HepG2 (cell line): Measurements from ENCODE around the gene TMX1. TPM values are rescaled to one million over a fixed set of nuclear protein-coding genes. Genes with fewer than 3 reads are reported as not detected.

ENCODE experiments used
- AKAP8 ChIP-seq: sonication (generic); formaldehyde crosslinking; IDR thresholded peaks from 2 replicates; pipeline ENCODE4 v1.5.1; 2020; ENCODE audit warnings: mild to moderate bottlenecking, missing genetic modification reagents
- ASH2L ChIP-seq: fragments of 300-600, 200-600 bp; sonication (generic); IDR thresholded peaks from 2 replicates; pipeline ENCODE4 v1.7.0; 2017; ENCODE audit warnings: low read depth, mild to moderate bottlenecking, moderate library complexity, mixed read lengths, low read length; ENCODE audit not compliant: insufficient read length
- BHLHE40 ChIP-seq: IDR thresholded peaks from 2 replicates; pipeline ENCODE4 v1.6.1; 2011; ENCODE audit warnings: low read length, improper control_type of control experiment
- CCAR2 ChIP-seq: fragments of 200-400 bp; formaldehyde crosslinking; optimal IDR thresholded peaks from 2 replicates; pipeline ENCODE3; 2018; ENCODE audit warnings: low read depth, mild to moderate bottlenecking, low read length, moderate library complexity
- CENPX ChIP-seq: sonication (generic); formaldehyde crosslinking; IDR thresholded peaks from 2 replicates; pipeline ENCODE4 v1.9.0; 2021; ENCODE audit warnings: mild to moderate bottlenecking, missing genetic modification reagents, moderate library complexity
- MXD3 ChIP-seq: IDR thresholded peaks from 2 replicates; pipeline ENCODE4 v1.6.1; 2016; ENCODE audit warnings: mild to moderate bottlenecking, missing biosample characterization, missing genetic modification reagents
- PHF20 ChIP-seq: sonication (generic); formaldehyde crosslinking; IDR thresholded peaks from 2 replicates; pipeline ENCODE4 v1.5.0; 2020; ENCODE audit warnings: mild to moderate bottlenecking, missing genetic modification reagents
- RERE ChIP-seq: IDR thresholded peaks from 2 replicates; pipeline ENCODE4 v1.6.1; 2016; ENCODE audit warnings: low read depth, missing genetic modification reagents, missing compliant biosample characterization
- YY1 ChIP-seq: IDR thresholded peaks from 2 replicates; pipeline ENCODE4 v1.6.1; 2011; ENCODE audit warnings: low read length, low read depth, moderate library complexity, mild to moderate bottlenecking; ENCODE audit not compliant: insufficient read depth, insufficient replicate concordance
- ZNF10 ChIP-seq: sonication (generic); formaldehyde crosslinking; IDR thresholded peaks from 2 replicates; pipeline ENCODE4 v1.4.0; 2020; ENCODE audit warnings: mild to moderate bottlenecking, low read depth, missing genetic modification reagents, borderline replicate concordance
- ZNF317 ChIP-seq: sonication (generic); formaldehyde crosslinking; IDR thresholded peaks from 2 replicates; pipeline ENCODE4 v1.5.0; 2020; ENCODE audit warnings: mild to moderate bottlenecking, missing genetic modification reagents
- ZNF615 ChIP-seq: sonication (generic); formaldehyde crosslinking; IDR thresholded peaks from 2 replicates; pipeline ENCODE4 v1.5.0; 2020; ENCODE audit warnings: mild to moderate bottlenecking, missing genetic modification reagents, borderline replicate concordance
- ZNF768 ChIP-seq: sonication (generic); formaldehyde crosslinking; IDR thresholded peaks from 2 replicates; pipeline ENCODE4 v1.4.0; 2020; ENCODE audit warnings: missing genetic modification reagents
- polyA plus RNA-seq, 8 experiments: library from polyadenylated mRNA; depleted of rRNA in 3 of 8; stranded (reverse) in 7 of 8; unstranded in 1 of 8; fragments of >200 nt; fragmentation: Illumina TruSeq in 4 of 8; extraction: Trizol in 4 of 8; gene quantifications; 2 replicates each; pipeline versions ENCODE4 v1.2.1 to v1.2.3, GENCODE V29; 2011 to 2016; ENCODE audit warnings: low read depth in 4 of 8, missing spikeins in 1 of 8, mixed read lengths in 1 of 8; ENCODE audit not compliant: insufficient read depth in 1 of 8
- total RNA-seq, 5 experiments: library from RNA; depleted of rRNA; stranded (reverse); fragments of >200 nt; fragmentation: Illumina TruSeq; extraction: Trizol; gene quantifications; 2 replicates each; pipeline ENCODE4 v1.2.3, GENCODE V29; 2016; ENCODE audit warnings: low read depth in 1 of 5
- TF ChIP-seq, protein P1 (sequence below): IDR thresholded peaks from 2 replicates; pipeline ENCODE4 v1.6.1; 2012; ENCODE audit warnings: low read depth, low read length, improper control_type of control experiment

TMX1 gene
- total and polyA plus RNA-seq, 2 of the 13 experiments (the other 11 are each of a cell fraction or from before 2014, with no cell fraction given): 23.0 to 56.8 TPM

GRCh38 chr14:51239813-51240803 is at the start of gene TMX1 (continued):
- TF ChIP-seq BHLHE40 (peak; percentile 24; the same call in 1 of the 2 replicates), ZNF10 (no peak), CENPX (CRISPR knock-in tag) (no peak), AKAP8 (CRISPR knock-in tag) (peak; percentile 42; the same call in 1 of the 2 replicates), ZNF317 (CRISPR knock-in tag) (peak; percentile 59), MXD3 (peak; percentile 80), ASH2L (peak; percentile 92), ZNF615 (no peak), CCAR2 (no peak), PHF20 (CRISPR knock-in tag) (peak; percentile 88), ZNF768 (peak; percentile 64; the same call in 1 of the 2 replicates), YY1 (peak; percentile 91), RERE (CRISPR knock-in tag) (no peak)
- TF ChIP-seq, protein P1, sequence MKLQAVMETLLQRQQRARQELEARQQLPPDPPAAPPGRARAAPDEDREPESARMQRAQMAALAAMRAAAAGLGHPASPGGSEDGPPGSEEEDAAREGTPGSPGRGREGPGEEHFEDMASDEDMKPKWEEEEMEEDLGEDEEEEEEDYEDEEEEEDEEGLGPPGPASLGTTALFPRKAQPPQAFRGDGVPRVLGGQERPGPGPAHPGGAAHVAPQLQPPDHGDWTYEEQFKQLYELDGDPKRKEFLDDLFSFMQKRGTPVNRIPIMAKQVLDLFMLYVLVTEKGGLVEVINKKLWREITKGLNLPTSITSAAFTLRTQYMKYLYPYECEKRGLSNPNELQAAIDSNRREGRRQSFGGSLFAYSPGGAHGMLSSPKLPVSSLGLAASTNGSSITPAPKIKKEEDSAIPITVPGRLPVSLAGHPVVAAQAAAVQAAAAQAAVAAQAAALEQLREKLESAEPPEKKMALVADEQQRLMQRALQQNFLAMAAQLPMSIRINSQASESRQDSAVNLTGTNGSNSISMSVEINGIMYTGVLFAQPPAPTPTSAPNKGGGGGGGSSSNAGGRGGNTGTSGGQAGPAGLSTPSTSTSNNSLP: peak; percentile 28; the same call in 1 of the 2 replicates
